ENCODE results near the gene CCDC182.

The CCDC182 gene

GRCh38 chr17:57703273-57703672, 41.8 kb downstream of the CCDC182 start:
- H3K27ac Mint-ChIP-seq = no peak overlapping the region

DNA sequence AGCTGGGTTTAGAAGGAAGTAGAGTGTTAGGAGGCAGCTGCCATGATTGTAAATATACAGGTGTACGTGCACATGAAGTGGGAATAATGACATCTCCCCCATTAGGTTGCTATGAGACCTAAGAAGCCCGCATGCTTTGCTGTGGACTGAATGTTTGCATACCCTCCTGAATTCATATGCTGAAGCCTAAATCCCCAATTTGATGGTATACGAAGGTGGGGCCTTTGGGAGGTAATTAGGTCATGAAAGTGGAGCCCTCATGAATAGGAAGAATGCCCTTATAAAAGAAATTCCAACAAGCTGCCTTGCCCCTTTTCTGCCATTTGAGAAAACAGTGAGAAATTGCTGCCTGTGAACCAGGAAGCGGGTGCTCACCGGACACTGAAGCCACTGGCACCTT, 44.0 kb downstream of the CCDC182 start:
- Mint-ChIP-seq H3K4me3 (no peak overlapping the region), H3K36me3 (peaks cover 5% of the 10 kb centered on the region)
- ATAC-seq = no peak

More at GRCh38 chr17:57703273-57703672, 41.8 kb downstream of the CCDC182 start:
- ATAC-seq = no peak
- H3K36me3 Mint-ChIP-seq = peaks cover 5% of the 10 kb centered on the region
- no peaks in the 10 kb centered on the region for H3K4me1 Mint-ChIP-seq
- H3K9me3 Mint-ChIP-seq = no peaks in the 10 kb centered on the region
- H3K4me3 Mint-ChIP-seq = no peak overlapping the region
- no peaks in the 10 kb centered on the region for H3K27me3 Mint-ChIP-seq

DNA sequence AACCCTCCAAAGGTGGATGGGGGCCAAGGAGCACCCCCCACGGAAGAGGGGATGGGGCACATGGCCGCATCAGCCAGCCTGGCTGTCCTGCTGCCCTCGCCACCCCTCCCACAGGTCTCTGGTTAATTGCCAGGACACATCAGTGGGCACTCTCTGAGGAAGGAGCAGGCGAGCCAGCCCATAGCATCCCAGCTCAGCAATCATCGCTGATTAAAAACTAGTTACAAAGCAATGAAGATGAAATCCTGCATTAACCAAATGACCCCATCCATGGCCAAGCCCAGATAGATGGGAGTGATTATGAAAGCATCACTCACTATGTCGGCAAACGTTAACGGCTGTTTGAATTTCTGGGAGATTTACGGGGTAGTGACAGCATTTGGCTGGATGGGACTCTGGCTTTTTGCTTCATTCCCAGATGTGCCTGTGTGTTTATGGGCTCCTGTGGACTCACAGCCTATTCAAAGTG, 45.3 kb downstream of the CCDC182 start:
- Mint-ChIP-seq H3K27ac (no peak overlapping the region), H3K9me3 (peaks cover 3% of the 10 kb centered on the region), H3K36me3 (peaks cover 10% of the 10 kb centered on the region), H3K4me3 (no peak overlapping the region), H3K27me3 (no peaks in the 10 kb centered on the region), H3K4me1 (no peaks in the 10 kb centered on the region)
- no peak for ATAC-seq

More for the DNA sequence above, 44.0 kb downstream of the CCDC182 start:
- Mint-ChIP-seq H3K27ac (no peak overlapping the region), H3K27me3 (no peaks in the 10 kb centered on the region), H3K4me1 (no peaks in the 10 kb centered on the region), H3K9me3 (no peaks in the 10 kb centered on the region)

DNA sequence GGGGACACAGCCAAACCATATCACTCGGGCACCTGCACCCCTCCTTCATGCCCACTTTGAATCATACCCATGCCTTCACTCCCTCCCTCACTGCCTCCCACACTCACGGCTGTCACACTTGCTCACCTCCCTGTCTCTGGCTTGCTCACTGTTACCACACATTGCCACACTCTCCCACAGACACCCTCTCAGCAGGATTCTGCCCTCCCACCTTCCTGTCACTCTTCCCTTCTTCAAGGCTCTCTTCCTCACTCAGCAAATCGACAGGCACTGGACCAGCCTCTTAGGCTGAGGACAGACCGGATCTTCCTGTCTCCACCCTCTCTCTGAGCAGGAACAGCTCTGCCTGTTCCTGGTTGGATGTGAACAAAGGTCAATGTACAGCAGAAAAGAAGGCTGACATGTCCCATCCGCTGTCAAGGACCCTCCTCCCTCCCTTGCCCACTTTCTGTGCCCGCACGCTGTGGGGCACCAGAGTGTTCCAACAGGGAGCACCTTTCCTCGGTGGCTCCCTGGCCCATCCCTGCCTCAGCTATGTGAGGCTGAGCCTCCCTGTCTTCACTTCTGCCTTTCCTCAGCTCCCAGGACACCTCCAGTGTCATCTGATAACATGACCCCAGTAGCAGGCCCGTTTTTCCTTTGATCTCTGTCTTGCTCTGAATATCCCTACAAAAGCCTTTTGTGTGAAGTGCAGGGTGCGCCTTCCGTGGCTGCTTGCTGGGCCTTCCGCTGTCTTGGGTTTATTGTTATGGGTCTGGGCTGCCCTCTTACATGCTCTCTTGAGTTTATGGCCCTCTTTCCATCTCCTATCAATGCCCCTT, 47.0 kb downstream of the CCDC182 start:
- Mint-ChIP-seq H3K4me1 (peaks cover 5% of the 10 kb centered on the region), H3K36me3 (peaks cover 12% of the 10 kb centered on the region), H3K27ac (no peak overlapping the region), H3K9me3 (peaks cover 3% of the 10 kb centered on the region), H3K27me3 (no peaks in the 10 kb centered on the region), H3K4me3 (no peak overlapping the region)
- no peak for ATAC-seq

- Mint-ChIP-seq H3K9me3 (peaks cover 9% of the 10 kb centered on the region), H3K4me1 (peaks cover 13% of the 10 kb centered on the region), H3K27me3 (no peaks in the 10 kb centered on the region), H3K27ac (no peak overlapping the region), H3K36me3 (peaks cover 20% of the 10 kb centered on the region), H3K4me3 (no peak overlapping the region)
- ATAC-seq = no peak
These were observed 47.9 kb downstream of the CCDC182 start for GRCh38 chr17:57697197-57697596.

DNA sequence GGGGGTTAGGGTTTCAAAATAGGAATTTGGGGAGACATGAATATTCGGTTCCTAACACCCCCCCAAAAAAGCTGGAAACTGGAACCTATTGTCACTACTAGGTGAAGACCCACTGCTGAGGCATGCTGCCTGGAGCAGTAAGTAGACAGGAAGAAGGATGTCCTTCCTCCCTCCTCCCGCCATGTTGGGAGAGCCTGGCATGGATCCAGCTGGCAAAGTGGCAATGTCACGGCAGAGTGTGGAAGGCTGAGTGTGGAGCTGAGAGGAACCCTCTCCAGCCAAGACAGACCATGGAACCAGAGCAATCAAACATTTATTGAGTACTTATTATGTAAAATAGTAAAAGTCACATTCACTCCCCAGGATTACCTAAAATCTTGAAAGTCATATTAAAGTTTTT, 49.0 kb downstream of the CCDC182 start:
- Mint-ChIP-seq H3K4me1 (peaks cover 13% of the 10 kb centered on the region), H3K36me3 (peaks cover 23% of the 10 kb centered on the region), H3K27ac (no peak overlapping the region), H3K27me3 (no peaks in the 10 kb centered on the region), H3K9me3 (peaks cover 10% of the 10 kb centered on the region), H3K4me3 (no peak overlapping the region)
- no peak for ATAC-seq

All from stimulated activated memory B cell treated with anti-CD40 and anti-IgM and Interleukin-4, amounts not matched to agents 10 μg/mL and 1 μg/mL and 100 μg/mL, for 72 hours (primary cell).